Immature natural killer cell (primary cell): ENCODE data around the gene RTBDN. TPM values are rescaled to one million over a fixed set of nuclear protein-coding genes. Genes with fewer than 3 reads are reported as not detected.
A peak's percentile ranks its signal among the peaks of the same experiment; 100 is the strongest.

Experiments
- DNase-seq, 3 donors: peaks; one replicate each; pipeline ENCODE4 v3.0.0; 2022; ENCODE audit warnings: mixed read lengths in 1 of 3
- H3K27ac Mint-ChIP-seq, 6 donors: one replicate each; pipeline ENCODE4 v1.8.0; 2020; ENCODE audit warnings: mixed read lengths in 6 of 6, mild to moderate bottlenecking in 5 of 6, inconsistent platforms in 4 of 6, moderate library complexity in 3 of 6
- H3K27me3 Mint-ChIP-seq, 3 donors: one replicate each; pipeline ENCODE4 v1.8.0; 2020 to 2021; ENCODE audit warnings: low read depth in 3 of 3, mild to moderate bottlenecking in 3 of 3, mixed read lengths in 3 of 3, moderate library complexity in 3 of 3, inconsistent platforms in 1 of 3
- H3K36me3 Mint-ChIP-seq, 3 donors: one replicate each; pipeline ENCODE4 v1.8.0; 2020; ENCODE audit warnings: mixed read lengths in 3 of 3, inconsistent platforms in 2 of 3, mild to moderate bottlenecking in 2 of 3
- H3K4me1 Mint-ChIP-seq, 2 donors: one replicate each; pipeline ENCODE4 v1.8.0; 2020; ENCODE audit warnings: inconsistent platforms in 2 of 2, mild to moderate bottlenecking in 2 of 2, mixed read lengths in 2 of 2, moderate library complexity in 1 of 2
- H3K4me3 Mint-ChIP-seq, 5 donors: one replicate each; pipeline ENCODE4 v1.8.0; 2020; ENCODE audit warnings: mild to moderate bottlenecking in 5 of 5, mixed read lengths in 5 of 5, inconsistent platforms in 3 of 5, moderate library complexity in 3 of 5
- H3K9me3 Mint-ChIP-seq, 6 donors: one replicate each; pipeline ENCODE4 v1.8.0; 2020; ENCODE audit warnings: mild to moderate bottlenecking in 6 of 6, mixed read lengths in 6 of 6, inconsistent platforms in 4 of 6, moderate library complexity in 3 of 6
- polyA plus RNA-seq, 3 donors: library from polyadenylated mRNA; unstranded; fragments of 300-500 nt; fragmentation: Illumina TruSeq; gene quantifications; one replicate each; pipeline ENCODE4 v1.2.3, GENCODE V29; 2021

Gene RTBDN
- polyA plus RNA-seq, 3 donors from 2014 or later = not detected

GRCh38 chr19:12842511-12842910 is 8.1 kb upstream of the RTBDN start:
- H3K36me3 Mint-ChIP-seq = peaks cover 0 to 5% (median 0%) of the 10 kb centered on the region in 3 donors
- peak overlapping the region in 1 of 6 donors; percentile 55 for H3K27ac Mint-ChIP-seq
- H3K4me1 Mint-ChIP-seq = peaks cover 31 to 33% of the 10 kb centered on the region in 2 donors
- peaks cover 15 to 35% (median 19%) of the 10 kb centered on the region in 3 donors for H3K27me3 Mint-ChIP-seq
- peaks cover 0 to 4% (median 0%) of the 10 kb centered on the region in 6 donors for H3K9me3 Mint-ChIP-seq
- no peak for DNase-seq
- no peak overlapping the region for H3K4me3 Mint-ChIP-seq

- Mint-ChIP-seq H3K36me3 (peaks cover 0 to 5% (median 0%) of the 10 kb centered on the region in 3 donors), H3K9me3 (peaks cover 0 to 4% (median 0%) of the 10 kb centered on the region in 6 donors), H3K27ac (peak overlapping the region in 1 of 6 donors; percentile 49), H3K27me3 (peaks cover 21 to 45% (median 26%) of the 10 kb centered on the region in 3 donors), H3K4me1 (peaks cover 32 to 34% of the 10 kb centered on the region in 2 donors), H3K4me3 (peak overlapping the region; percentile 15 to 60 (median 37))
- DNase-seq = no peak
Measured at GRCh38 chr19:12841094-12841493, 6.7 kb upstream of the RTBDN start.

- peak overlapping the region in 4 of 5 donors; percentile 10 to 60 (median 28) for H3K4me3 Mint-ChIP-seq
- DNase-seq = peak in 2 of 3 donors; percentile 27 to 39
- peaks cover 0 to 5% (median 0%) of the 10 kb centered on the region in 3 donors for H3K36me3 Mint-ChIP-seq
- H3K4me1 Mint-ChIP-seq = peaks cover 32 to 34% of the 10 kb centered on the region in 2 donors
- peaks cover 0 to 4% (median 0%) of the 10 kb centered on the region in 6 donors for H3K9me3 Mint-ChIP-seq
- peaks cover 26 to 45% (median 27%) of the 10 kb centered on the region in 3 donors for H3K27me3 Mint-ChIP-seq
- peak overlapping the region in 1 of 6 donors; percentile 76 for H3K27ac Mint-ChIP-seq
Measured at GRCh38 chr19:12840091-12841079, 6.0 kb upstream of the RTBDN start.

GRCh38 chr19:12838886-12839756 is 4.7 kb upstream of the RTBDN start:
- peaks cover 0 to 2% (median 0%) of the 10 kb centered on the region in 6 donors for H3K9me3 Mint-ChIP-seq
- no peak overlapping the region for H3K27ac Mint-ChIP-seq
- DNase-seq = no peak
- peaks cover 0 to 5% (median 0%) of the 10 kb centered on the region in 3 donors for H3K36me3 Mint-ChIP-seq
- peaks cover 39% of the 10 kb centered on the region in 2 donors for H3K4me1 Mint-ChIP-seq
- H3K27me3 Mint-ChIP-seq = peaks cover 34 to 53% (median 35%) of the 10 kb centered on the region in 3 donors
- H3K4me3 Mint-ChIP-seq = peak overlapping the region; percentile 41 to 77 (median 61)

GRCh38 chr19:12838182-12838885 is 4.0 kb upstream of the RTBDN start, which contains the start of gene MAST1:
Gene MAST1 (plus strand): TSS chr19:12838515. CDS start chr19:12838573, 58 bp downstream.
- H3K36me3 Mint-ChIP-seq = peaks cover 0 to 5% (median 0%) of the 10 kb centered on the region in 3 donors
- H3K27me3 Mint-ChIP-seq = peaks cover 35 to 54% (median 36%) of the 10 kb centered on the region in 3 donors
- peak within 1 kb of the TSS; percentile 41 to 77 (median 61) for H3K4me3 Mint-ChIP-seq
- DNase-seq = peak; percentile 38 to 58 (median 51)
- peaks cover 40 to 41% of the 10 kb centered on the region in 2 donors for H3K4me1 Mint-ChIP-seq
- H3K27ac Mint-ChIP-seq = no peak within 1 kb of the TSS
- H3K9me3 Mint-ChIP-seq = peaks cover 0 to 2% (median 0%) of the 10 kb centered on the region in 6 donors

- Mint-ChIP-seq H3K4me1 (peaks cover 49 to 51% of the 10 kb centered on the region in 2 donors), H3K36me3 (peaks cover 0 to 5% (median 0%) of the 10 kb centered on the region in 3 donors), H3K9me3 (peaks cover 0 to 2% (median 0%) of the 10 kb centered on the region in 6 donors), H3K4me3 (peak overlapping the region in 4 of 5 donors; percentile 6 to 50 (median 19)), H3K27ac (no peak overlapping the region), H3K27me3 (peaks cover 37 to 59% (median 42%) of the 10 kb centered on the region in 3 donors)
- DNase-seq = no peak
Measured at GRCh38 chr19:12837225-12837624, 2.8 kb upstream of the RTBDN start.

GRCh38 chr19:12836529-12836863 is 2.1 kb upstream of the RTBDN start:
- peaks cover 38 to 61% (median 44%) of the 10 kb centered on the region in 3 donors for H3K27me3 Mint-ChIP-seq
- H3K27ac Mint-ChIP-seq = no peak overlapping the region
- H3K9me3 Mint-ChIP-seq = peaks cover 0 to 4% (median 0%) of the 10 kb centered on the region in 6 donors
- H3K36me3 Mint-ChIP-seq = peaks cover 0 to 3% (median 0%) of the 10 kb centered on the region in 3 donors
- no peak for DNase-seq
- peak overlapping the region in 2 of 5 donors; percentile 6 to 58 for H3K4me3 Mint-ChIP-seq
- H3K4me1 Mint-ChIP-seq = peaks cover 55 to 56% of the 10 kb centered on the region in 2 donors

- no peak for DNase-seq
- H3K4me3 Mint-ChIP-seq = peak overlapping the region; percentile 59 to 70 (median 64)
Measured at GRCh38 chr19:12834976-12835757, 788 bp upstream of the RTBDN start.

GRCh38 chr19:12833738-12834565 is 427 bp downstream of the RTBDN start:
- Mint-ChIP-seq H3K4me1 (peaks cover 31 to 35% of the 10 kb centered on the region in 2 donors), H3K27me3 (peaks cover 37 to 64% (median 44%) of the 10 kb centered on the region in 3 donors), H3K4me3 (peak overlapping the region; percentile 59 to 70 (median 64)), H3K9me3 (peaks cover 0 to 4% (median 0%) of the 10 kb centered on the region in 6 donors), H3K36me3 (no peaks in the 10 kb centered on the region), H3K27ac (peak overlapping the region in 2 of 6 donors; percentile 8 to 57)
- peak; percentile 38 to 49 (median 40) for DNase-seq

More at GRCh38 chr19:12834976-12835757, 788 bp upstream of the RTBDN start:
- Mint-ChIP-seq H3K4me1 (peaks cover 43% of the 10 kb centered on the region in 2 donors), H3K36me3 (no peaks in the 10 kb centered on the region), H3K27me3 (peaks cover 36 to 65% (median 41%) of the 10 kb centered on the region in 3 donors), H3K9me3 (peaks cover 0 to 4% (median 0%) of the 10 kb centered on the region in 6 donors), H3K27ac (no peak overlapping the region)

GRCh38 chr19:12833418-12833737 is 1.0 kb downstream of the RTBDN start:
- no peaks in the 10 kb centered on the region for H3K36me3 Mint-ChIP-seq
- DNase-seq = no peak
- H3K4me1 Mint-ChIP-seq = peaks cover 27 to 33% of the 10 kb centered on the region in 2 donors
- peaks cover 0 to 4% (median 0%) of the 10 kb centered on the region in 6 donors for H3K9me3 Mint-ChIP-seq
- peak overlapping the region; percentile 58 to 75 (median 65) for H3K4me3 Mint-ChIP-seq
- peak overlapping the region in 2 of 6 donors; percentile 19 to 24 for H3K27ac Mint-ChIP-seq
- peaks cover 42 to 66% (median 48%) of the 10 kb centered on the region in 3 donors for H3K27me3 Mint-ChIP-seq

GRCh38 chr19:12828494-12828893 is 5.9 kb downstream of the RTBDN start:
- peaks cover 24 to 25% of the 10 kb centered on the region in 2 donors for H3K4me1 Mint-ChIP-seq
- no peak overlapping the region for H3K27ac Mint-ChIP-seq
- peaks cover 30 to 56% (median 32%) of the 10 kb centered on the region in 3 donors for H3K27me3 Mint-ChIP-seq
- no peak overlapping the region for H3K4me3 Mint-ChIP-seq
- H3K36me3 Mint-ChIP-seq = no peaks in the 10 kb centered on the region
- no peak for DNase-seq
- peaks cover 0 to 4% (median 0%) of the 10 kb centered on the region in 6 donors for H3K9me3 Mint-ChIP-seq
